SK-N-SH treated with all-trans-retinoic acid at 6 μM for 48 hours (cell line): ENCODE results near the gene DOCK1.

Experiments
- ATAC-seq: fragments of 200-7000 bp; cut with Tn5 transposase; 3 replicates; pipeline ENCODE4 v1.9.1; 2020; ENCODE audit warnings: mild to moderate bottlenecking, moderate library complexity
- ARNTL ChIP-seq: fragments of 450-650 bp; formaldehyde crosslinking; IDR thresholded peaks from 2 replicates; pipeline ENCODE4 v1.5.0; 2020; ENCODE audit warnings: low read depth, mild to moderate bottlenecking, moderate library complexity, borderline replicate concordance
- BACH2 ChIP-seq: fragments of 250-450 bp; sonication (Bioruptor Pico); IDR thresholded peaks from 2 replicates; pipeline ENCODE4 v1.9.0; 2021; ENCODE audit warnings: mild to moderate bottlenecking, borderline replicate concordance
- CSDC2 ChIP-seq: fragments of 250-450 bp; sonication (Bioruptor Pico); IDR thresholded peaks from 2 replicates; pipeline ENCODE4 v1.5.0; 2020; ENCODE audit warnings: mild to moderate bottlenecking, moderate library complexity
- ESRRG ChIP-seq: fragments of 250-450 bp; sonication (Bioruptor Pico); IDR thresholded peaks from 2 replicates; pipeline ENCODE4 v1.6.1; 2021; ENCODE audit warnings: mild to moderate bottlenecking
- GLIS3 ChIP-seq: fragments of 250-450 bp; sonication (Bioruptor Pico); IDR thresholded peaks from 2 replicates; pipeline ENCODE4 v1.5.0; 2020; ENCODE audit warnings: mild to moderate bottlenecking, moderate library complexity
- ISL1 ChIP-seq: fragments of 250-450 bp; sonication (Bioruptor Pico); IDR thresholded peaks from 2 replicates; pipeline ENCODE4 v2.1.2; 2022; ENCODE audit warnings: mild to moderate bottlenecking, moderate library complexity
- OSR1 ChIP-seq: fragments of 250-450 bp; sonication (Bioruptor Pico); IDR thresholded peaks from 2 replicates; pipeline ENCODE4 v1.8.0; 2022; ENCODE audit warnings: moderate library complexity, mild to moderate bottlenecking, inconsistent platforms
- PPARA ChIP-seq: fragments of 250-450 bp; sonication (Bioruptor Pico); IDR thresholded peaks from 2 replicates; pipeline ENCODE4 v1.5.0; 2020; ENCODE audit warnings: mild to moderate bottlenecking, borderline replicate concordance
- RARB ChIP-seq: fragments of 250-450 bp; sonication (Bioruptor Pico); IDR thresholded peaks from 2 replicates; pipeline ENCODE4 v1.8.0; 2021; ENCODE audit warnings: mild to moderate bottlenecking, moderate library complexity
- TCF4 ChIP-seq: fragments of 250-450 bp; sonication (Bioruptor Pico); IDR thresholded peaks from 2 replicates; pipeline ENCODE4 v1.8.0; 2021; ENCODE audit warnings: mild to moderate bottlenecking, moderate library complexity, borderline replicate concordance
- TOX ChIP-seq: fragments of 250-450 bp; sonication (Bioruptor Pico); IDR thresholded peaks from 2 replicates; pipeline ENCODE4 v1.8.0; 2021; ENCODE audit warnings: mild to moderate bottlenecking, moderate library complexity, borderline replicate concordance
- ZFP3 ChIP-seq: fragments of 250-450 bp; sonication (Bioruptor Pico); IDR thresholded peaks from 2 replicates; pipeline ENCODE4 v1.5.0; 2020; ENCODE audit warnings: mild to moderate bottlenecking, moderate library complexity
- ZFP30 ChIP-seq: fragments of 450-650 bp; formaldehyde crosslinking; IDR thresholded peaks from 2 replicates; pipeline ENCODE4 v1.5.0; 2022; ENCODE audit warnings: mild to moderate bottlenecking, moderate library complexity
- ZNF565 ChIP-seq: fragments of 450-650 bp; formaldehyde crosslinking; conservative IDR thresholded peaks from 2 replicates; pipeline ENCODE4 v1.5.0; 2020; ENCODE audit warnings: low read depth, mild to moderate bottlenecking, moderate library complexity
- ZNF70 ChIP-seq: fragments of 450-650 bp; formaldehyde crosslinking; IDR thresholded peaks from 2 replicates; pipeline ENCODE4 v1.5.0; 2020; ENCODE audit warnings: mild to moderate bottlenecking, moderate library complexity
- ZNF8 ChIP-seq: fragments of 450-650 bp; formaldehyde crosslinking; IDR thresholded peaks from 2 replicates; pipeline ENCODE4 v1.5.0; 2020; ENCODE audit warnings: mild to moderate bottlenecking, moderate library complexity
- TF ChIP-seq, protein P1 (sequence below): fragments of 250-450 bp; sonication (Bioruptor Pico); IDR thresholded peaks from 2 replicates; pipeline ENCODE4 v1.5.1; 2020; ENCODE audit warnings: low read depth, mild to moderate bottlenecking, moderate library complexity
- TF ChIP-seq, protein P2 (sequence below): fragments of 250-450 bp; sonication (Bioruptor Pico); IDR thresholded peaks from 2 replicates; pipeline ENCODE4 v1.5.0; 2020; ENCODE audit warnings: mild to moderate bottlenecking, moderate library complexity
- TF ChIP-seq, protein P3 (sequence below): fragments of 250-450 bp; sonication (Bioruptor Pico); IDR thresholded peaks from 2 replicates; pipeline ENCODE4 v1.5.1; 2021; ENCODE audit warnings: mild to moderate bottlenecking, moderate library complexity
- TF ChIP-seq, protein P4 (sequence below): fragments of 250-450 bp; sonication (Bioruptor Pico); IDR thresholded peaks from 2 replicates; pipeline ENCODE4 v1.8.0; 2020; ENCODE audit warnings: mild to moderate bottlenecking, moderate library complexity, borderline replicate concordance

Gene DOCK1

DNA sequence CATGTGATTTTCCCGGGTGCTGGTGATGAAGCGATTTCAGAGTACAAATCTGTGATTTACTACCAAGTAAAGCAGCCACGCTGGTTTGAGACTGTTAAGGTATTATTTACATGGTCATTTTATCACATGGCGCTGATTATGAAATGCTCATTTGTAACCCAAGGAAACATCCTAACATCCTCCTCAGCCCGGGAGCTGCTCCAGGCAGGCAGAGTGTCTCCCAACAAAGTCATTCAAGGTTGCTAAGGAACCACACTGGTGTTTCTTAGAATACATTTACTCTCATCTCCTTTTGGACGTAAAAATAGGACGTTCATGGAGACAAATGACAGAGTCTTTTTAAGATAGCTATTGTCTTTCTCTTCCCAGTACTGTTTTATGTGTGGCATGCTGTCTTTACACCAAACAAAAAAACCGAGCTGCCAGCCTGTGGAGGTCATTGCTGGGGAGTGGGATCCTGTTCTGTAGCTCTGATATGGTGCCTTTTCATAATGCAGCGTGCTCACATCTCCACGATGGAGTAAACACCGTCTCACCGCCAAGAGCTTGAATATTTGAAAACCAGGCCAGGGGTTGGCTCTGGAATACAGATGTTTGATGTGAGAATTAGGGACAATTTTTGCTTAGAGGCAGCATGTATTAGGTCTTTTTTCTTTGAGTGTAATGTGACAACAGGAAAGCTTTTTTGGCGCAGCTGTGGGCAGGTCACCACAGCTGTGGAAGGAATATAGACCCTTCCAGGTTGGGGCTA lies 119.6 kb downstream of the DOCK1 start:
- ATAC-seq = no peak
- no peak for TF ChIP-seq RARB
- TF ChIP-seq, protein P1, sequence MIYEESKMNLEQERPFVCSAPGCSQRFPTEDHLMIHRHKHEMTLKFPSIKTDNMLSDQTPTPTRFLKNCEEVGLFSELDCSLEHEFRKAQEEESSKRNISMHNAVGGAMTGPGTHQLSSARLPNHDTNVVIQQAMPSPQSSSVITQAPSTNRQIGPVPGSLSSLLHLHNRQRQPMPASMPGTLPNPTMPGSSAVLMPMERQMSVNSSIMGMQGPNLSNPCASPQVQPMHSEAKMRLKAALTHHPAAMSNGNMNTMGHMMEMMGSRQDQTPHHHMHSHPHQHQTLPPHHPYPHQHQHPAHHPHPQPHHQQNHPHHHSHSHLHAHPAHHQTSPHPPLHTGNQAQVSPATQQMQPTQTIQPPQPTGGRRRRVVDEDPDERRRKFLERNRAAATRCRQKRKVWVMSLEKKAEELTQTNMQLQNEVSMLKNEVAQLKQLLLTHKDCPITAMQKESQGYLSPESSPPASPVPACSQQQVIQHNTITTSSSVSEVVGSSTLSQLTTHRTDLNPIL (CRISPR knock-in tag) = no peak
- no peak for TF ChIP-seq OSR1 (CRISPR knock-in tag)
- TF ChIP-seq, protein P2, sequence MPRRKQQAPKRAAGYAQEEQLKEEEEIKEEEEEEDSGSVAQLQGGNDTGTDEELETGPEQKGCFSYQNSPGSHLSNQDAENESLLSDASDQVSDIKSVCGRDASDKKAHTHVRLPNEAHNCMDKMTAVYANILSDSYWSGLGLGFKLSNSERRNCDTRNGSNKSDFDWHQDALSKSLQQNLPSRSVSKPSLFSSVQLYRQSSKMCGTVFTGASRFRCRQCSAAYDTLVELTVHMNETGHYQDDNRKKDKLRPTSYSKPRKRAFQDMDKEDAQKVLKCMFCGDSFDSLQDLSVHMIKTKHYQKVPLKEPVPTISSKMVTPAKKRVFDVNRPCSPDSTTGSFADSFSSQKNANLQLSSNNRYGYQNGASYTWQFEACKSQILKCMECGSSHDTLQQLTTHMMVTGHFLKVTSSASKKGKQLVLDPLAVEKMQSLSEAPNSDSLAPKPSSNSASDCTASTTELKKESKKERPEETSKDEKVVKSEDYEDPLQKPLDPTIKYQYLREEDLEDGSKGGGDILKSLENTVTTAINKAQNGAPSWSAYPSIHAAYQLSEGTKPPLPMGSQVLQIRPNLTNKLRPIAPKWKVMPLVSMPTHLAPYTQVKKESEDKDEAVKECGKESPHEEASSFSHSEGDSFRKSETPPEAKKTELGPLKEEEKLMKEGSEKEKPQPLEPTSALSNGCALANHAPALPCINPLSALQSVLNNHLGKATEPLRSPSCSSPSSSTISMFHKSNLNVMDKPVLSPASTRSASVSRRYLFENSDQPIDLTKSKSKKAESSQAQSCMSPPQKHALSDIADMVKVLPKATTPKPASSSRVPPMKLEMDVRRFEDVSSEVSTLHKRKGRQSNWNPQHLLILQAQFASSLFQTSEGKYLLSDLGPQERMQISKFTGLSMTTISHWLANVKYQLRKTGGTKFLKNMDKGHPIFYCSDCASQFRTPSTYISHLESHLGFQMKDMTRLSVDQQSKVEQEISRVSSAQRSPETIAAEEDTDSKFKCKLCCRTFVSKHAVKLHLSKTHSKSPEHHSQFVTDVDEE (CRISPR knock-in tag) = no peak
- no peak for TF ChIP-seq TOX (CRISPR knock-in tag)
- TF ChIP-seq TCF4 (CRISPR knock-in tag) = no peak
- TF ChIP-seq ESRRG = no peak
- no peak for TF ChIP-seq CSDC2 (CRISPR knock-in tag)
- no peak for TF ChIP-seq GLIS3 (CRISPR knock-in tag)
- TF ChIP-seq, protein P3, sequence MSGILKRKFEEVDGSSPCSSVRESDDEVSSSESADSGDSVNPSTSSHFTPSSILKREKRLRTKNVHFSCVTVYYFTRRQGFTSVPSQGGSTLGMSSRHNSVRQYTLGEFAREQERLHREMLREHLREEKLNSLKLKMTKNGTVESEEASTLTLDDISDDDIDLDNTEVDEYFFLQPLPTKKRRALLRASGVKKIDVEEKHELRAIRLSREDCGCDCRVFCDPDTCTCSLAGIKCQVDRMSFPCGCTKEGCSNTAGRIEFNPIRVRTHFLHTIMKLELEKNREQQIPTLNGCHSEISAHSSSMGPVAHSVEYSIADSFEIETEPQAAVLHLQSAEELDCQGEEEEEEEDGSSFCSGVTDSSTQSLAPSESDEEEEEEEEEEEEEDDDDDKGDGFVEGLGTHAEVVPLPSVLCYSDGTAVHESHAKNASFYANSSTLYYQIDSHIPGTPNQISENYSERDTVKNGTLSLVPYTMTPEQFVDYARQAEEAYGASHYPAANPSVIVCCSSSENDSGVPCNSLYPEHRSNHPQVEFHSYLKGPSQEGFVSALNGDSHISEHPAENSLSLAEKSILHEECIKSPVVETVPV (CRISPR knock-in tag) = no peak

DNA sequence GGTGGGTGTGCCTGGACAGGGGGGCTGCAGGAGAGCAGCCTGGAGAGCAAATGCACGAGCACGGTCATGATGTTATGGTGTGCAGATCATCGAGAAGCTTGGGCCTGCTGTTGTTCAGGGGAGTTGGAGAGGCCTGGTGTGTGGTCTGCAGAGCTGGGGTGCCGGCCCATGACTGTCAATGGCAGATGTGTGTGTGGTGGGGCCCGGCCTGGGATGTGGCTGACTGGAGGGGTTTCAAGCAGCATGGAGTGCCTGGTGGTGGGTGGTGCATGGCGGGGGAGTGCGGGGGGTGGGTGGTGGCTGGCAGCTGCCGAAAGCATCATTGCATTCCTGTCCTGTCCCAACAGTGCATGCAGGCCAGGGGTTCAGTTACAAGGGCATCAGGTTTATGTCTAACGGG lies 122.6 kb downstream of the DOCK1 start:
- ATAC-seq = no peak
- no peak for TF ChIP-seq ZNF565
- TF ChIP-seq, protein P1 (CRISPR knock-in tag) = no peak
- TF ChIP-seq ARNTL (CRISPR knock-in tag) = no peak
- TF ChIP-seq ESRRG = no peak
- no peak for TF ChIP-seq ZFP30
- TF ChIP-seq RARB = no peak
- TF ChIP-seq, protein P3 (CRISPR knock-in tag) = no peak
- TF ChIP-seq TCF4 (CRISPR knock-in tag) = no peak
- TF ChIP-seq CSDC2 (CRISPR knock-in tag) = no peak
- no peak for TF ChIP-seq PPARA (CRISPR knock-in tag)
- TF ChIP-seq, protein P4, sequence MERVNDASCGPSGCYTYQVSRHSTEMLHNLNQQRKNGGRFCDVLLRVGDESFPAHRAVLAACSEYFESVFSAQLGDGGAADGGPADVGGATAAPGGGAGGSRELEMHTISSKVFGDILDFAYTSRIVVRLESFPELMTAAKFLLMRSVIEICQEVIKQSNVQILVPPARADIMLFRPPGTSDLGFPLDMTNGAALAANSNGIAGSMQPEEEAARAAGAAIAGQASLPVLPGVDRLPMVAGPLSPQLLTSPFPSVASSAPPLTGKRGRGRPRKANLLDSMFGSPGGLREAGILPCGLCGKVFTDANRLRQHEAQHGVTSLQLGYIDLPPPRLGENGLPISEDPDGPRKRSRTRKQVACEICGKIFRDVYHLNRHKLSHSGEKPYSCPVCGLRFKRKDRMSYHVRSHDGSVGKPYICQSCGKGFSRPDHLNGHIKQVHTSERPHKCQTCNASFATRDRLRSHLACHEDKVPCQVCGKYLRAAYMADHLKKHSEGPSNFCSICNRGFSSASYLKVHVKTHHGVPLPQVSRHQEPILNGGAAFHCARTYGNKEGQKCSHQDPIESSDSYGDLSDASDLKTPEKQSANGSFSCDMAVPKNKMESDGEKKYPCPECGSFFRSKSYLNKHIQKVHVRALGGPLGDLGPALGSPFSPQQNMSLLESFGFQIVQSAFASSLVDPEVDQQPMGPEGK (CRISPR knock-in tag) = no peak
- no peak for TF ChIP-seq OSR1 (CRISPR knock-in tag)
- no peak for TF ChIP-seq ZNF8 (CRISPR knock-in tag)
- no peak for TF ChIP-seq ISL1 (CRISPR knock-in tag)
- TF ChIP-seq BACH2 (CRISPR knock-in tag) = no peak
- no peak for TF ChIP-seq ZFP3 (CRISPR knock-in tag)
- no peak for TF ChIP-seq ZNF70 (CRISPR knock-in tag)
